HG03460 (cell line): ENCODE data around the gene EXTL1.

Source experiments
- ATAC-seq: cut with Tn5 transposase; IDR thresholded peaks from one replicate; pipeline ENCODE4 v1.9.1; 2021; ENCODE audit not compliant: unreplicated experiment

The EXTL1 gene

DNA sequence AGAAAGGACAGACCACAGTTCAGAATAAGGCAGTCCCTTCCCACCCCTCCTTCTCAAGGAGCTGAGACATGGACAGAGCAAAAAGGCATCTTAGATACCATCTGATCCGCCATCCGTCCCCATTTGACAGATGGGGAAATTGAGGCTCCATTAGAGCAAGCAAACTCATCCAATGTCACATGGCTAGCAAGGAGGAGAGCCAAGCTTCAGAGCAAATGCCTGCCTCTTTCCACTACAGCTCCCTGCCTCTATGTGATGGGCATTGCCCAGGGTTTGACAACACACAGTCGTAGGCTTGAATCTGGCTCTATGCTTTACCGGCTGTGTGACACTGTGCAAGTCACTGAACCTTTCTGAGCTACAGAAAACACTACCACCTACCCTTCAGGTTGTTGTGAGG, 20.4 kb downstream of the EXTL1 start:
- ATAC-seq: no peak

- no peak for ATAC-seq
Measured at GRCh38 chr1:26043765-26044164, 22.2 kb downstream of the EXTL1 start.

GRCh38 chr1:26044414-26044813, 22.8 kb downstream of the EXTL1 start:
- no peak for ATAC-seq

- ATAC-seq: no peak
Measured at GRCh38 chr1:26044971-26045721, 23.6 kb downstream of the EXTL1 start.

DNA sequence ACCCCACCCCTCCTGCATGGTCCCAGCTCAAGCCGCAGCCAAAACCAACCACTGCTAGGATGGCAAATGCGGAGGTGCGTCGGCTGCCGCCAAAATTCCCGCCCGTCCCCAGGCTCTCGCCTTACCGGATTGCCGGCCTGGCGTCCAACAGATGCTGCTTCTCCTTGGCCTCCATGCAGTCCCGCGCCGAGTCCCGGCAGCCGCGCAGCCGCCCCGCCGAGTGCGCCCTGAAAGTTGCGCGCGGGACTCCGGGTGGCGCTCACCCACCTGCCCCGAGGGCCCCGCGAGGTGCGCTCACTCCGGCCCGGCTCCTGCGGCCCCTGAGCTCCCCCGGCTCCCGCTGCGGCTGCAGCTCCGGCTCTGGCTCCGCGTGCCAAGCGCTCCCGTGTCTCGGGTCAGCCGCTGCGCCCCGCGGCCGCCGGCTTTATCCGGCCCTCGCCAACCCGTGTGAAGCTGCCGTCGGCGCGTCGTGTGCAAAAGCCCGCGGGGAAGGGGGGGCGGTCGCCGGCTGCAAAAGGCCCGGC, 24.2 kb downstream of the EXTL1 start, which contains the start of gene SLC30A2:
Gene SLC30A2, minus strand, starts transcription at position 397 of the 524 bp plus-strand sequence. Its CDS starts 222 bp downstream, at position 175.
- no peak for ATAC-seq

- no peak for ATAC-seq
Measured at GRCh38 chr1:26046246-26047095, 24.9 kb downstream of the EXTL1 start.

GRCh38 chr1:26047278-26047874, 25.8 kb downstream of the EXTL1 start:
- no peak for ATAC-seq

GRCh38 chr1:26049531-26050247, 28.1 kb downstream of the EXTL1 start:
- ATAC-seq: no peak

DNA sequence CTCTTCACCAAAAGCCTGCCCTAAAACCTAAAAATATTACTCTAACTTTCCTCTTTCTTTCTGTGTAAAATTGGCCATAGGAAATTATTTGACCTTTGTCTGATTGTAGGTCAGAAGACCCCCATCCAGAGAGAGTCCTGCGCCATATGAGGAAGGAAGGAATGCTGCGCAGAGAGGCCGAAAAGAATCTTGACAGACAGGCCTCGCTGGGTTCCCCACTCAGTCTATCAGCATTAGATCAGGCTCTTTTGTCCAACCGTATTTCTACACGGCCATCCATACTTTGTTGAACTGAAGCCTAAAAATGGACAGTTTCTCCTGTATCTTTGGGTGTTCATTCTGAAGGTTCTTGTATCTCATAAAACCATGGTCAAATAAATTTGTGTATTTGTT, 28.7 kb downstream of the EXTL1 start:
- ATAC-seq: no peak

DNA sequence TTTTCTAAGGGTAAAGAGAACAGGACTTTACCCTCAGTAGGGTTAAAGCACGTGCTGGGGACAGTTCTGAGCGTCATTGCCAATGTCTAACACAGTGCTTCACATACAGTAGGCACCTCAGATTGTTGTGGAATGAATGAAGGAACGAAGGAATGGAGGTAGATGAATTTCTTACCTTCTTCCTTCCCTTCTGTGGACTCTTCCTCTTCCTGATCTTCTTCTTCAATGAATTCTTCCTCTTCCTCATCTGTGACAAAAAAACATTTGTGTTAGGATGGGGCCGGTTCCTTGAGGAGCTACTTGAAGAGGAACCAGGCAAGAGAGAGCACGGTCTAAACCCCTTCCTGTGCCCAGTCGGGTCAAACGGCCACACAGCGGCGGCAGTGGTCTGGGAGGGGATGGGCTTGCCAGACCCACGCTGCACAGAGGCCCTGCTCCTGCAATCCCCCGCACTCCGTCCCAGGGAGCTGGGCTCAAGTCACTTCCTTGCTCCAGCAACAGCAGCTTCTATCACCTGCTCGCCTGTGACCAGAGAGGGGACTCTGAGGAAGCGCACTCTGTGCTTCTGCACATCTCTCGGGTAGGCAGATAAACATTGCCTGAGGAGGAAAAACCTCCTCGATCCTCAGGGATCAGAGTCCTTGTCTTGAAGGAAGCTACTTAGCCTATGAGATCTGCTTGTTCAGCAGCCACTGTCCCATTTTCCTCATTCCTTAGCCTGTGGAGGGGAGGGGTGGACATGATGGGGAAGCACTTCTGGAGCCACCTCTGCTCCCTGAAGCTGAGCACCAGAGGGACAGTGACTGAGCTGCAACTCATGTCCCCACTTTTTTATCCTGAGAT, 32.4 kb downstream of the EXTL1 start:
- no peak for ATAC-seq

- ATAC-seq: no peak
Measured at GRCh38 chr1:26055041-26055440, 33.5 kb downstream of the EXTL1 start.

DNA sequence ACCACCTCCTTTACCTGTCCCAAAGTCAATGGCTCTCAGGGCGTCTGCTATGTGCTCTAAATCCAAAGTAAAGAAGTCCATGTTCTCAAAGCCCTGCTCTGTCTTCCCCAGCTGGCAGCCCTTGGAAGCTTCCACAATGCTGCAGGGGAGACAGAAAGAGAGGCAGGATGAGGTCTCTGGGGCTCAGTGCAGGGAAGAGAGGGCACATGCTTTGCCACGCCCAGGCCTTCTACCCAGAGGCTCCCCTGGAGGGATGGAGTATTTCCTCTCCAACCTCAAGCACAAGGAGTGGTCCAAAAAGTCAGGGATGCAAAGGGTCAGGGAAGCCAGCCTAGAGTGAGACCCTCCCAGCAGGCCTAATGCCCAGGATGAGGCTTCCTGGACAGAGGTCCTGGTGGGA, 35.6 kb downstream of the EXTL1 start:
- no peak for ATAC-seq

DNA sequence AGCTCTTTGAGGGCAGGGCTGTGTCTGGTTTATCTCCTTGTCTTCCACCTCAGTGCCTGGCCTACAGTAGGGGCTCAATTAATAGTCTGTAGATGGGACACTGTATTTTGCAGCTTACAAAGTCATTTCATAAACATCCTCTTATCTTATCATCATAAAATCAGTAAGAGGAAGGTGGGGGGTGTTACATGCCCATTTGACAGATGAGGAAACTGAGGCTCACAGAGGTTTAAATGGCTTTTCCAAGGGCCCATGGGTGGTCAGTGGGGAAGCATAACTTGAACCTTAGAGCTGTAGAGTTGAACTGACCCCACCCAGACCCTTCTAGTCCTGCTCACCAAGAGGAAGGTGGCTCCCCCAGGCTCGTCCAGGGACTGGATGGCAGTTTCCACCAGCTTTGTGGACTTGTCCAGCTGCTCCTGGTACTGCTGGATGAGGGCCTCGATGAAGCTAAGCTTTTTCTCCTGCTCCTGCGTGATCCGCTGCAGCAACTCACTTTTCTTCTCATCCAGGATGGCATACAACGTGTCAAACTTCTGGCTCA, 36.5 kb downstream of the EXTL1 start:
- no peak for ATAC-seq

DNA sequence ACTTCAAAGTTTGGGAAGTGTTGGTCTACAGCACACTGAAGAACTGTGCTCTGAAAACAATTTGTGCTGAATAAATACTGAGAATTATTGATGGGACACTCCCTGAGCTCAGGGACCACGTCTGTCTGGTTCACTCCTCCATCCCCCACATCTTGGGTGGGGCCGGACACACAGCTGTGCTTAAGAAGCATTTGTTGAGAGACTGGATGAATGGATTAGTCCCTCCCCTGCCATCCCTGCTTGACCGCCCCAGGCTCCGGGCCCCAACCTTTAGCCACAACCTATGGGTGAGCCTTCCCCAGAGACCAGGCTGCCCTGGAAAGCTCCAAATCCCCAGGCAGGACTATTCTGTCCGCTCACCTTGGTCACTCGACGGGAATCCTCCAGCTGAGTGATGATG, 38.3 kb downstream of the EXTL1 start:
- no peak for ATAC-seq

GRCh38 chr1:26060832-26061574, 39.4 kb downstream of the EXTL1 start:
- no peak for ATAC-seq

DNA sequence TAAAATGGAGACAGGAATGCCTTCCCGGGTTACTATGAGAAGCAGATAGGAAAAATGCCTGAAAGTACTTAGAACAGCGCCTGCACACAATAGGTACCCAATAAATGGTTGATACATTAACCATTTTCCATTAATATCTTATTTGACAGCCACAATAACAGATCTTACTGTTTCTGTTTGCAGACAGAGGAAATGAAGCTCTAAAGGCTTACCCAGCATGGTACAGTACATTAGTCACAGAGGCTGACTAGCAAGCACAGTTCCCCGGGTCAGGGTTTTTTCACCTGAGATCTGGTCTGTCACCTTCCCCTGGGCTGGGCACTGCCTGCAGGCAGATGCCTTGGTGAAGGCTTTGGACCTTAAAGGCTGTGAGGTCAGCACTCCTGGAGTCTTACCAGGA, 43.0 kb downstream of the EXTL1 start:
- no peak for ATAC-seq

- no peak for ATAC-seq
Measured at GRCh38 chr1:26066160-26066559, 44.6 kb downstream of the EXTL1 start.

DNA sequence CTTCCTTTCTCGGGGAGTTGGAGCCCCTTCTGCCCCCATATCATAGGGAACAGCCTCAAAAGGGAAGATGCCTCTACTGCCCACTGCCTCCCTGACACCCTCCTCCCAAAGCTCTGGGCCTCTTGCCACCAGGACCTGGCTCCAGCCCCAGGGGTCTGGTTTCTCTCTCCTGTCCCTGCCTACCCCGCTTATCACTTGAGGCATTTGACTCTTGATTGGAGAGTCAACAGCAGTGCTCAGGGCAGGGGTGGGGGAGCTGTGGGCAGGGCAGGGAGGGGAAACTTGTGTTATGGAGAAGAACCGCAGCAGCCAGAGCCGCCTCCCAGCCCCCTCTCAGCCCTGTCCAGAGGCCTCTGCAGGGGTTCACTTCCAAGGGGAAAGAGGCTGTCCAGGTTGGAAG, 45.3 kb downstream of the EXTL1 start:
- no peak for ATAC-seq

DNA sequence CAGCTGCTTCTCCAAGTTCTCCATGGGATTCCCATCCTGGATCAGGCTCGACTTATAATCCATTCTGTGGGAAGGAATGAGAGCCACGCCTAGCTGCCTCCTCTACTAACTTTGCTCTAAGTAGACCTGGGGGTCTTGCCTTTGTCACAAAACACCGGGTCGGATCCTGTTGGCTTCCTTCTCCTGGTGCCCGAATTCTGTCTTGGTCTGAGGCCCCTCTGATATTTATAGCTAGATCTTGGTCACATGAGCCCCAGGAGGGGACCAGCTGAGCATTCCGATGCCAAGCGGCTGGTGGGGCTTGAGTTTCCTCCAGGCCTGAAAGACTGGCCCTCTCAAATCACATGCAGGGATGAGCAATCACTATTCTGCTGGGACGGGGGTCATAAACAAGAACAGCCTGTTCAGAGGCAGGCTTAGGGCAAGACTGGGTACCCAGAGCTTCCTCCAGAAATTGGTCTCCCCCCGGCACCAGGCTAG, 45.9 kb downstream of the EXTL1 start, which contains the start of gene TRIM63:
Gene TRIM63, minus strand, starts transcription at position 199 of the 480 bp plus-strand sequence. Its CDS starts 136 bp downstream, at position 63.
- ATAC-seq: no peak
